Measurements from ENCODE around the gene OOEP.

Gene OOEP

DNA sequence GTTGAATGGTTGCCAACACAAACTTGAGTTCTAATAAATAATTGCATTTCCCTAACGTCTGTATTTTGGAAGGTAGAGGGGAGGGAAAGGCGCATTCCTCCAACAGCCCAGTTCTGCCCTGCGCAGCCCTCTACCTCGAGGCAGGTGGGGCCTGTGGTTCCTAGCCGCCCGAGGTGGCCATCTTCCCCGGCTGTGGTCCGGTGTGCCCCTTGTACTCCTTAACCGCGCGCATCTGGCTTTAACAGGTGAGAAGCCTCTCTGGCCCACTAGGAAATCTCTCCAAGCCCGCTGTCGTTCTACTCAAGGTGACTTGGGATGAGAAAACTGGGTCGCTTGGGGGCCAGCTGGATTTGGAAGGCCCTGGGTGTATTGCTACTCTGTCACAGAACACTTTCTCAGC lies 5.6 kb downstream of the OOEP start:
- DNase-seq = no peak

DNA sequence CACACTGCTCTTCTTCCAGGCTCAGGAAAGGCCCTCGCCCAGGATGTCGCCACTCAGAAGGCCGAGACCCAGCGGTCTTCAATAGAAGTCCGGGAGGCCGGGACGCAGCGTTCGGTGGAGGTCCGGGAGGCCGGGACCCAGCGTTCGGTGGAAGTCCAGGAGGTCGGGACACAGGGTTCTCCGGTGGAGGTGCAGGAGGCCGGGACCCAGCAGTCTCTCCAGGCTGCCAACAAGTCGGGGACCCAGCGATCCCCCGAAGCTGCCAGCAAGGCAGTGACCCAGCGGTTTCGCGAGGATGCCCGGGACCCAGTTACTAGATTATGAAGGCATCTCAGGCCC lies 6.2 kb downstream of the OOEP start:
- DNase-seq = no peak

DNA sequence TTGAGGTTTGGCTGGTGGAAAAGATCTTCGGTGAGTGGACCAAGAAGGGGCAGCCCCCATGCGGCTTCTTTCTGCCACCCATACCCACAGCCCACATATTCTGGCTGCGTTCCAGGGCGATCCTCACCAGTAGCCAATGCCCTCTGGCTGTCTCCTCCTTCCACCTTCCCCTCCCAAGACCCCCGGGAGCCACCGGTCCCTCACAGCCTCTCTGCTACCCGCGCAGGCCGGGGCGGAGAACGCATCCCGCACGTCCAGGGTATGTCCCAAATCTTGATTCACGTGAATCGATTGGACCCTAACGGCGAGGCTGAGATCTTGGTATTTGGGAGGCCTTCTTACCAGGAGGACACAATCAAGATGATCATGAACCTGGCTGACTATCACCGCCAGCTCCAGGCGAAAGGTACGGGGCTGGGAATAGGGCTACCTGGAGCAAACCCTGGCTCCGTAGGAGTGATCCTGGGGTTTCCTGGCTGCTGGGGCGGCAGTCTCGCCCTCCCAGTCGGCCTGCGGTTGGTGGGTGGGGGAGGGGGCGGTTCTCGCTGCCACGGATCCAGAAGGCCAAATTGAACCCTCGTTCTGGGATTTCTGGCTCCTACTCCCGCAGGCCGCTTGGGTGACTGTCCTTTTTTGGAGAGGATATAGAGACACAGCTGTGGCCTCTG lies 6.7 kb downstream of the OOEP start:
- no peak for DNase-seq

DNA sequence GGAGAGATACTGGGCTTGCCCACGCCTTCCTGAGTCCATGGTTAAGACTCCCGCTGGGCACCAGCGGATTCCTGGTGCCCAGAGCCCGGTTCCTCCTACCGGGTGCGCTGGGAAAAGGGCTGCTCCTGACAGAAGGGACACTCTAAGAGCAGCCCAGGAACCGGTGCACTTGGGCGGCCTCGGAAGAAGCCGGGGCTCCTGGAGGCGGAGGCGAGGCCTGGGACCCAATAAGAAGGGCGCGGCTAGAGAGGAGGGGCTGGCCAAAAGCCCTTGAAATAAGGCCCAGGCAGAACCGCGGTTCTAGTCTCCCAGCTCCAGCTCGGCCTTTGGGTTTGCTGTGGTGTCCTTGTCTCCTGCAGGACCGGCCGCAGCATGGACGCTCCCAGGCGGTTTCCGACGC lies 7.3 kb downstream of the OOEP start, which contains the start of gene KHDC3L:
TSS of gene KHDC3L (plus strand) at position 301 of the 400 bp plus-strand sequence. CDS start at position 373, 72 bp downstream.
- no peak for DNase-seq

DNA sequence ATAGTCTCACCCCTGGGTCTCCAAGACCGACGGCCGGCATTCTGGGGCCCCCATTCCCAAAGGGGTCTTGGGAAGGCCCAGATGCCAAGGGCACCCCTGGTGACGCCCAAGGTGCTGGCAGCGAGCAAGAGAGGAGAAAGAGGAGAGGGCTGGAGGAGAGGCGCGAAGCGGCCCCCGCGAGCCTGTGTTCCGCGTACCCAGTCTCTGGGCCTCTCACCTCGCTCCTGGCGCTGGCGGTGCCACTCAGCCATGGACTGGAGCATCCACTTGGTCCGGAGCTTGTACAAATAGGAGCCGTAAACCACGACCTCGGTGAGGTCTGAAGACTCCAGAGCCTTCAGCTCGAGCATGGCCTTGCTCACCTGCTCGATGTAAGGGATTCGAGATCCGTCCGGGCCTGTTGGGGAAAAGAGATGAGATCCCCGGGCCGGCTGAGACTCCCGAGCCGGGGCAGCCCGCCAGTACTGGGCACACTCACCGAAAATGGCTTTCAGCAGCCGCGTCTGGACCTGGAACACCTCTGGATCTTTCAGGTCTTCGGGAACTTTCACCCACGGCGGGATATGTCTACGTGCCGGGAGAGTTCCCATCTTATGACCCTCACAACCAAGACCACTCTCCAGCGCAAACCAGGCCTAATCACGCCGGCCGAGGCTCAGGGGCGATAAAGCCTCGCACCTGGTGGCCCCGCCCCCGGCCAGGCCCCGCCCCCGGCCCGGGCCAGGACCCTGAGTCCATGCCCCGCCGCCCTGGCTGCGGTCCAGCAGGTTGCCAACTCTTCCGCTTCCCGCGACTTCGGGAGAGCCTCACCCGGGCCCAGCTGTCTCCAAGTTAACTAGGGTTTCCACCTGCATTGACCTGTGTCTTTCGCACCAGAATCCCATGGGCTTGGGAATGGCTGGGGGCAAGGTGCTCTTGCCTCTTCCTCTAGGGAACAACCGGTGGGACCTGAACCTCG lies 15.8 kb downstream of the OOEP start, which contains the start of gene DPPA5:
TSS of gene DPPA5 (minus strand) at position 641 of the 958 bp plus-strand sequence. CDS start at position 590, 51 bp downstream.
- no peak for DNase-seq

DNA sequence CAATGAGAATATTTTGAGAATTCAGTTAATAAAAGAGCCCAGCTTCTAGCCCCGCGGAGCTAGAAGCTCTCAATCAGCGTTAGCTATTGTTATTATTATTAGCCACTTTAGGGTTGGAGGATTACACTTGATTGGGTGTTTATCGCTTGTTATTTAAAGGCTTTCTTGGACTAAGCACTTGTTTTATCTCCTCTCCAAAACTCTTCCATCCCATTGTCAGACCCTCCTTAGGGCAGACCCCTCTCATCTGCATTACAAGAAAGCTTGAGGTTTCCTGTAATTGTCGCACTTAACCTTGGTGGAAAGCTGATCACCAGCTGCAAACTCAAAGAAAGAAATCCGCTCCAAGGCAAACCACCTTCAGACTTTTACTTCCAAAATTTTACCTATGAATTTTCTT lies 20.4 kb downstream of the OOEP start:
- DNase-seq = no peak

DNA sequence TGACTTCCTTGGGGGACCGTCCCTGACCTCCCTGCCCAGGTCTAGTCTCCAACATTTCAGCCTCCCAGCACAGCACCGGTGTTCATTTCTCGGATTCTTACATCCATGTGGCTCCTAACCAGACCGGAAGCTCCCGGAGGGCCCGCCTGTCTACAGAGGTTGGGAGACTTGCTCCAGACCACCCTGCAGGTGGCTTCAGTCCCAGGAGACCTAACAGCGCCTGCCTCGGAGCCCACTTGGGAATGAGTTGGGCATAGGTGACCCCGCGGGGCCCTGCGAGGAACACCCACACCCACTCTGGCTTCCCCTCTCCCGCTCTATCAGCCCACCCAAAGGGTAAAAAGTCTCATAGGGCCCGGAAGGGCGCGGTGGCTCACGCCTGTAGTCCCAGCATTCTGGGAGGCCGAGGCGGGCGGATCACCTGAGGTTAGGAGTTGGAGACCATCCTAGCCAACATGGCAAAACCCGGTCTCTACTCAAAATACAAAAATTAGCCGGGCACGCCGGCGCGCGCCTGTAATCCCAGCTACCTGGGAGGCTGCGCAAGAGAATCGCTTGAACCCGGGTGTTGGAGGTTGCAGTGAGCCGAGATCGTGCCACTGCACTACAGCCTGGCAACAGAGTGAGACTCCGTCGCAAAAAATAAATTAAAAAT lies 21.0 kb downstream of the OOEP start:
- DNase-seq = no peak

DNA sequence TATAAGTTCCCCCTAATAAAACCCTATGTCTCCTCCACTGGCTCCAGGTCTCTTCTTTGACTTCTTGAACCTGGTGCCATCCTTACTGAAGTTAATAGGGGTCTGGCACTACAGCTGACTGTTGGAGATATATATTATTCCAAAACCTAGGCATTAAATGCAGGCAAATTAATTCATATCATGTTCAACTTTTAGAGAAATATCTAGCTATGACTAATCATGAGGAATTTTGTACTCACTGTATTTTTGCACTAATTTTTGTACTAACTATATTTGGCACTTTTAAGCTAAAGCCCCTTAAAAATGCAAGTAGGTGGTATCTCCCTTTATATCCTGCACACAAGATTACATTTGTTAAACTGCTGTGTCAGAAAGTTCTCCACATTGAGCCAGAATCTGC lies 26.5 kb downstream of the OOEP start:
- no peak for DNase-seq

DNA sequence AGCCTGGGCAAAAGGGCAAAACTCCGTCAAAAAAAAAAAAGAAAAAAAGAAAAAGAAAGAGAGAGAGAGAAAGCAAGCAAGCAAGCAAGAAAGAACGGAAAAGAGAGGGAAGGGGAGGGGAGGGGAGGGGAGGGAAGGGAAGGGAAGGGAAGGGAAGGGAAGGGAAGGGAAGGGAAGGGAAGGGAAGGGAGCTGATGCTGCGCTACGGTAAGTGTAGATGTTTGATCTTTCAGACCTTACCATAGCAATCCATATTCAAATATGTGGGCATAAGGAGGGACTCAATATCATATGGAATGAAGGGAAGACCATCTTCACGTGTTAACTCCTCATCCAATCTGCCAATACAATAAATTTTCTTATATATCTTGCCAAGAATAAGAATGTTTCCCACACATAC lies 27.5 kb downstream of the OOEP start:
- DNase-seq = no peak

DNA sequence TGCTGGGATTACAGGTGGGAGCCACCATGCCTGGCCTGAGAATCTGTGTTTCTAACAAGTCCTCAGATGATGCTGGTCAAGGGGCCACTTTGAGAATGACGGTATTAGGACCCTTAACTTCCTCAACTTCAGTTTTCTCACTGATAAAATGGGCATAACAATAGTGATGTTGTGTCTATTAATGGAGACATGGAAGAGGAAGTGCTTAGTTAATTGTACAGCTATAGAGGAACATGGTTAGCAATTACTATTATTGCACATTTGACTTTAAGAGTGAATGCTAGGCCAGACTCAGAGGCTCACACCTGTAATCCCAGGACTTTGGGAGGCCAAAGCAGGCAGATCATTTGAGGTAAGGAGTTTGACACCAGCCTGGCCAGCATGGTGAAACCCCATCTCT lies 28.4 kb downstream of the OOEP start:
- no peak for DNase-seq

DNA sequence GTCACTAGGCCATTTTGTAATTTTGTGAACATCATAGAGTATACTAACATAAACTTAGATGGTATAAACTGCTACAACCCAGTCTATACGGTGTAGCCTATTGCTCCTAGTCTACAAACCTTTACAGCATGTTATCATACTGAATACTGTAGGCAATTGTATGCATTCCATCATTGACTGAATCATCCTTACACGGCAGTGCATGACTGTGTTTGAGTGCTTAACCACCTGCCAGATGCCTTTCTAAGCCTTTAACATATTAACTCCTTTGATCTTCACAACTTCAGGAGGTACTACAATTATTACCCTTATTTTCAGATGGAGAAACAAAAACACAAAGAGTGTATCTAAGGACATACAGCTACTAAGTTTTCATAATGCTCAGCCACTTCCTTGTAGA lies 29.6 kb downstream of the OOEP start:
- no peak for DNase-seq

DNA sequence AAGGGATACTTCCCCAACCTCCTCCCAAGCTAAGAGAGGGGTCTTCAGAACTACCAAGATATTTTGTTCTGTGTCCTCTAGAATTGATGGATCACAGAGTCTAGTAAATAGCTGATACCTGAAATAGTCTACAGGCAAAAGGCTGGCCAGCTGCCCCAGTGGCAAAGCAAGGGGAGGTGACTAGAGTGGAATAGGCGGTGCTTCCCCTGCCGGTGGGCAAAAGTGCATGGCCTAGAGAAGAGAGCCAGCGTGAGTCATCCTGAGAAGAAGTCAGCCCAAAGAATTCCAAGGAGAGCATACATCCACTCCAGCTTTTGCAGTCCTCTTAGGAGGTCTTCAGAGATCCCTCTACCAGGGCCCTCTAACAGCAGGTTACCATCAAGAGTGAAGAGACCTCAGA lies 30.4 kb downstream of the OOEP start:
- DNase-seq = no peak

DNA sequence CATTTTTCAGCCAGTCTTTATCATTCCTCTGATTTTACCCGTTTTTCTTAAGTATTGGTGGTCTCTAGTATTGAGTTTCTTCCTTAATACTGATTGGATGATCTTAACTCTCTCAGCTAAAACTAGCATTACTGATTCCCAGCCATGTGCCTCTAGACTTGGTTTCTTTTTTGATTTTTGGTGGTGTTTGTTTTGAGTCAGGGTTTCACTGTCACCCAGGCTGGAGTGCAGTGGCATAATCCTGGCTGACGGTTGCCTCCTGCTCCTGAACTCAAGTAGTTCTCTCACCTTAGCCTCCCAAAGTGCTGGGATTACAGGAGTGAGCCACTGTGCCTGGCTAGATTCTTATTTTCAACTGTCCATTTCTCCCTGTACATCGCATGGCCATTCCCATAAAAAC lies 40.5 kb downstream of the OOEP start:
- DNase-seq = no peak

DNA sequence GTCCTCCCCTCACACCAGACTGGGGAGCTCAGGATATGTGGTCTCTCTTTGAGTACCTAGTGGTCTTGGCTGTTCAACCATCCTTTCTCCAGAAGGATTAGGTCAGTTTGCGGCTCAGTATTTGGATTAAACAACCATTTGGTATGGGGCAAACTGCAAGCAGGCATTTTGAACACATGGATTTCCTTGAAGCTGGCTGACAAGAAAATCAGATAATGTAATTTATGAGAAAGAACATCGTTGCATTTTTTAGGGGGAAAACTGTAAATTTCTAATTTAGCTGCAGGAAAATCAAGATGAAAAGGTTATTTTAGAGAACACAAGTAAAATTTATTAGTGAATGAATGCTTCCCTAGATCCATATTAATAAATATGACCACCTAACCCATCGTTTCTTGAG lies 40.9 kb downstream of the OOEP start:
- no peak for DNase-seq

DNA sequence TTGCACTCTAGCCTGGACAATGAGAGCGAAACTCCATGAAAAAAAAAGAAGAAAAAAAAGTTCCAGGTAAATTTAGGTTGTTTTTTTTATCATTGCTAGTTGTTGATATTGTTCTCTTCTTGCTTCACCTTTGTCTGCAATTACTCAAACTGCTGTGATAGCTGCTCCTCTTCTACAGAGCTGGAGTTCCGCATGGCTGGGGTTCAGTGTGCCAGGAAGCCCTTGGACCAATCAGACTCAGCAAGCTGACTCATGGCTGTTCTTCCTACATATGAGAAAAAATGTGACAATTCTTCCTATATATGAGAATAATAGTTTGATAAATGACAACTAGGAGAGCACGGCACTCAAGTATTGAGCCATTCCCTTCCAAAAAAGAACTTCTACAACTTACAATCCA lies 44.0 kb downstream of the OOEP start:
- DNase-seq = no peak

DNA sequence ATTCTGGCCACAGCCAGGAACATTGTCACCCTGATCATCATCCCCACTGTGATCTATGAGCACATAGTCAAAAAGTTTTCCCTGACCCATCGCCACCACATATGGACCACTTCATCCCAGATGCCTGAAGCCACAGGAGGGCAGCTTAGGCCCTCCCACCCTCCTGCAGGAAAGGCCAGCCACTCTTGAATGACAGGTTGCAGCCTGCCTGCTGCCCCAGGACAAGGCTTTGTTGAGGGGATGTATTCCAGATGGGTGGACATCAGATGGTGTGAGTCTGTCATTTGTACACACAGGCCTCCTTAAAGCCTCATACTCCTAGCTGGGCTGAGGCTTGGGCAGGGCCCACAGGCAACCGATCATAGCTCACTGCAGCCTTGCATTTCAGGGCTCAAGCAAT lies 46.4 kb downstream of the OOEP start:
- no peak for DNase-seq

Data from DMS79 (cell line).